Endometrial microvascular endothelial cells (primary cell): Measurements from ENCODE around the gene TPP2. TPM values are rescaled to one million over a fixed set of nuclear protein-coding genes. Genes with fewer than 3 reads are reported as not detected.

Source experiments
- in situ Hi-C: cut with HindIII; loops from 2 replicates; pipeline ENCODE4 v1.10.0; 2017; ENCODE audit warnings: low sequenced_read_pairs, low pct_unique_long_range_greater_than_20kb; ENCODE audit errors: inconsistent ontology term
- total RNA-seq: library from RNA; depleted of rRNA; stranded (reverse); fragments of >200 nt; gene quantifications from one replicate; pipeline ENCODE4 v1.2.3, GENCODE V29; 2015; ENCODE audit errors: inconsistent ontology term

TPP2 gene
- total RNA-seq, 1 donor from 2014 or later = 33.5 TPM

DNA sequence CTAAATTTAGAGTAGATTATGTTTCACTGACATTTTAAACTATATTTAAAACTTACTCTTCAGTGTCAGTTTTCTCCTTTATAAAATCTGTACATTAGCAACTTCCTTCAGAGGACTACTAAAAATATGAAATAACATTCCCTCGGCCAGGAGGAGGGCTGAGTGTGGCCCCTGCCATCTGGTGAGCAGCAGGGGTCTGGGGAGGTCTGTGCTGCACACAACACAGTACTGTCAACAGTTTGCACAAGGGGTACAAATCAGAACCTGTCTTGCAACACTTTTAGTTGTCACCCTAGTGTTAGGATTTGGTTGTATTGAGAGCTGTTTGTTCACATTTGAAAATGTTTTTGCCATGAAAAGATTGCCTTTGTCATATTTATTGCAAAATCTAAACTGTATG is 48.9 kb downstream of the TPP2 start:
- in situ Hi-C loops = no loop called here

DNA sequence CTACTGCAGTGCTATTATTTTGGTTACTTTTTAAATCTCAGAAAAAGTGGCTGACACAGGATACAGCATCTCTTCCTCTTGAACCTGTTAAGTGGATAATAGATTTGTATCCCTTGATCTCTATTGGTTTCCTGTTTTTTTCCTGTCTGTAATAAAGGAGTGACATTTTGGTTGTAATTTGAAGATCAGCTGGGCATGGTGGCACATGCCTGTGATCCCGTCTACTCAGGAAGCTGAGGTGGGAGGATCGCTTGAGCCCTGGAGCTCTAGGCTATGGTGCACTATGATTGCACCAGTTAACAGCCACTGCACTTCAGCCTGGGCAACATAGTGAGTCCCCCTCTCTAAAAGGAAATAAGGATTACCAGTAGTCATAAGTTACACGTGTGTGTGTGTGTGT is 51.3 kb downstream of the TPP2 start:
- in situ Hi-C loops = no loop called here

DNA sequence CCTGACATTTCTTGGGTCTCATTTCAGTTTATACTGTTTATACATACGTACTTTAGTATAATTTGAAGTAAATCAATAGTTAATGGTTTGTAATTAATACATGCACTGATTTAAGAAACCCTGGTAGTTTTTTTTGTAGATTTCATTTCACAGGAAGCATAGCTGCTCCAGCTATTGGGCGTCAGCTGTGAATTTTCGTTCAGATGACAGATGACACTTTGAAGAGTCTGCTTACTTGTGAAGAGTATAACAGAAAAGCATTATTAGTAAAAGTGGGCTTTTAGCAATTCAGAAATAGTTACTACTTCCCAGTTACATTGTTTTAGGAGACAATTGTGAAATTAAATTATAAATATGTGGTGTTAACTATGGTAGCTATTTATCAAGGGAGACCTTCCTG is 53.7 kb downstream of the TPP2 start:
- in situ Hi-C loops = no loop called here

DNA sequence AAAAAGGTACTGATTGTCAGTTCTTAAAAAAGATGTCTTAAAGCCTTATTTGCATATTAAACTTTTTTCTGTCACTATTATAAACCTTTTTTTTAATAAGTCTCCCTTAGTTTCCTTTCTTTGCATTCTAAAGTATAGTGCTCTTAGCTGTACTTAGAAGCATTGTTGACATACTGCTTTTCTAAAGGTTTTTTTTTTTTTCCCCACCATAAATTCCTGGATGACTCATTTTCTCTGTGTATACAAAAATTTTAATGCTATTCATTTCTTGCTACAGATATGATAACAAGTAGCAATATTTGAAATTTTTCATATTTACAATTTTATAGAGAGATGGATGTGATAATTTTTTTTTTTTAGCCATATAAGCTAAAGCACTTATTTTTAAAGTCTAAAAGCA is 54.6 kb downstream of the TPP2 start:
- in situ Hi-C loops = no loop called here

DNA sequence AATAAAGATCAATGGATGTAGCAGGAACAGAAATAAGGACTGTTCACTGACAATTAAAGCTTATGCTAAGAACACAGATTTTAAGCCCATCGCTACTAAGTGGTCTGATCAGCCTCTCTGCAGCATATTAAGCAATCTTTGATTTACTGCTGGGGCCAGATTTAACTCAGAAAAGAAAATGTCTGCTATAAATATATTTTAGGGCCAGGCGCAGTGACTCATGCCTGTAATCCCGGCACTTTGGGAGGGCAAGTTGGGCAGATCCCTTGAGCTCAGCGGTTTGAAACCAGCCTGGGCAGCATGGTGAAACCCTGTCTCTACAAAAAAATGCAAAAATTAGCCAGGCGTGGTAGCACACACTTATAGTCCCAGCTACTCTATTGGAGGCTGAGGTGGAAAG is 55.1 kb downstream of the TPP2 start:
- in situ Hi-C loops = no loop called here

DNA sequence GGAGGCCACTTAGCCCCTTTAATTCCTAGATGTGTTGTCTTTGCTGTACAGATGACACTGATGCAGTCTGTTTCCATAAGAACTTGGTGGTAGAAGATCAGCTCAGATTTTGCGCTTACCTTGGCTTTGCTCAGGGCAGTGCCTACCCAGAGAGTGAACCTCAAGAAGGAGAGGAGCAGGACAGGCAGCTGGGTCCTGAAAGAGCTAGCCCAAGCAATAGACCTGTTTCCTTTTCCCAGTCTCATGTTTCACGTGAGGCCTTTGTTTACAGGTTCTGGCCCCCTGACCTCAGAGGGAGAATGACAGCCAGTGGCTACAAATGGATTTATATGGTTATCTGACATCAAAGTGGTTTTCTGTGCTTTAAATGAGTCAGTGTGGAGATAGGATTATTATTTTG is 58.0 kb downstream of the TPP2 start:
- in situ Hi-C loops = no loop called here

DNA sequence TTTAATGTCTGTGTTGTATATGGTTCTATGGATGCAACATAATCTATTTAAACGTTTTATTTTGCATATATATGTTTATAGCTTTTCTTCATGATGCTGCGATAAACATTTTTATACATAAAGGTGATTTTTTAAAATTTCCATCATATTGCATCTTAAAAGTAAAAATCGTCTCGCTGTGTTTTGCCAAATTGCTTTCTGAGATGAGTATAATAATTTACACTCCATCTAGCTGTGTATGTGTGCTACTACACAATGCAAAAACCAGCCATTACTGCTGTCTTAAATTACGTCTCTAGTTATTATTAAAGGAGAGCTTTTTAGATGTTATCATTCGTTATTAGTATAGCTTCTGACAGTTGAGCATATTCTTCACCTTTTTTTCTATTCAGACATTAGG is 60.8 kb downstream of the TPP2 start:
- in situ Hi-C loops = no loop called here

DNA sequence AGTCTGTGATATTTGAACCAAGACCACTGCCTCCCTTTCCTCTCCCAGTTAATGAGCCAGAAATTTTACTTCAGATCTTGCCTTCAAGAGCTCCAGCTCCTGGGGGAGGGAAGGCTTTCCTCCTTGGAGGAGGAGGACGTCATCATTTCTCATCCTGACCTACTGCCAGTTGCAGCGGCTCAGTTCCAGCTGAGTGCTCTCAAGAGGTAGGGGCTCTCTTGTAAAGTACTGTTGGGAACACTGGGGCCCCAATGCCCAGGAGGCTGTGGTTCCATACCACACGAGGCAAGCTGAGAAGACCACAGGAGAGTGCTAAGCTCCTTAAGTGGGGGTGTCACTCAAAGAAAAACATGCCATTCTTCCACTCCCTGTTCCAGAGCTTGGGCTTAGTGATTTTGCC is 61.9 kb downstream of the TPP2 start:
- in situ Hi-C loops = no loop called here

DNA sequence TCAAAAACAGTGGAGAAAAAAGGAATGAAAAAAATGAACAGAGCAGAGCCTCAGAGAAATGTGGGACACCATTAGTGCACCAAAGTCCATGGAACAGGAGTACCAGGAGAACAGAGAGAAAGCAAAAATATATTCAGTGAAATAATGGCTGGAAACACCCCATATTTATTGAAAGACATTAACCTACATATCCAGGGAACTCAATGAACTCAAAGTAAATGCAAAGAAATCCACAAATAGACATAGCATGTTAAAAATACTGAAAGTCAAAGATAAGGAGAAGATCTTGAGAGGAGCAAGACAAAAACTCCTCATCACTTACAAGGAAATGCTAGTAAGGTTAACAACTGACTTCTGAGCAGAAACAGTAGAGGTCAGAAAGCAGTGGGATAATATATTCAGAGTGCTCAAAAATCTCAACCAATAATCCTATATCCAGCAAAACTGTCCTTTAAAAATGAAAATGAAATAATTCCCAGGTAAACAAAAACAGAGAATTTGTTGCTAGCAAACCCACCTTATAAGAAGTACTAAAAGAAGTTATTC is 62.5 kb downstream of the TPP2 start:
- in situ Hi-C loops = no loop called here

DNA sequence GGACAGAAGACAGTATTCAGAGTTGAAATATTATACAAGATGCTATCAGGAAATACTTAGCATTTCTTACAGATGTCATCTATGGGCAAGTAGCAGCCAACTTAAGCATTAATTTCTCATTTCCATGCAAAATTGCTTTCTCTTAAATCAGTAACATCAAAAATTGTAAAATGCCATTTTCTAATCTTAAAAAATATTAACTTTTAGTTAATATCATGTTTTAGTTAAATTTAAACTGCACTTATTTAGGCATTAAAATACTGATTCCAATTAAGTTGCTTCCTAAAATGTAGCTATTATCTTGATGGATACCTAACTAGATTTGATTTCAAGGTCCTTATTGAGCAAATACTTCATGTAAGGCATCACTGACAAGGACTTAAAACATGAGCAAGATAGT is 70.2 kb downstream of the TPP2 start:
- in situ Hi-C loops = no loop called here

DNA sequence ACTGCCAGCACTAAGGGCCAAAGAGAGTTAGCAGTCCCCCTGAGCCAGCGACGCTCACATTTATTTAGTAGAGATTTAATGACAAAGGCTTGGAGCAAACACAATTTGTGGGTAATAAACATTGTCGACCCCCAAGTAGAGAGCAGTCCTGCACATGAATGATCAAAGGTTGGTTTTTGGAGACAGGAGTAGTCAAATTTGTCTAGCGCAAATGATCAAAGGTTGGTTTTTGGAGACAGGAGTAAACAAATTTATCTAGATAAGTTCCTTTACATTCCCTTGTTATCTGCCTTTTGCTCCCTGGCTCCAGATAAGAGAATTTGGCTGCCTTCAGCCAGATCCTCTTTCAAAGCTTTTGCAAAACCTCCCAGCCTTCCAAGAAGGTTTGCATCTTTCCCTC is 71.1 kb downstream of the TPP2 start:
- in situ Hi-C loops = no loop called here

DNA sequence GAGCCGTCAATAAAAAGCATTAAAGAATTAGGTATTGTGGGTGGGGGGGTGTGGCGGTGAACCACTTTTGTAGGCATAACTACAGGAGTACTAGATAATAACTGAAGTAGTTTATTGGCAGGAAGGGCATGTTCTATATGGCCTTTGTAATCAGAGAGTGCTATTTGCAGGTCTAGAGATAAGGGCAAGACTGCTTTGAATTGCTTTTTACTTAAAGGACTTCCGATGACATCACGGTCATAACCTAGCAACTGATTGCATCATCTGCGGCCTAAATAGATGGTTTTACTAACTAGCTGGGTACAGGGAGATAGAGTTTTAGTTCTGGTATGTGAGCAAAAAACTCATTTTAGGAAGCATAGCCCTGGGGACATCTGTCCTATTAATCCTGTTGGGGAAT is 73.3 kb downstream of the TPP2 start:
- in situ Hi-C loops = no loop called here

DNA sequence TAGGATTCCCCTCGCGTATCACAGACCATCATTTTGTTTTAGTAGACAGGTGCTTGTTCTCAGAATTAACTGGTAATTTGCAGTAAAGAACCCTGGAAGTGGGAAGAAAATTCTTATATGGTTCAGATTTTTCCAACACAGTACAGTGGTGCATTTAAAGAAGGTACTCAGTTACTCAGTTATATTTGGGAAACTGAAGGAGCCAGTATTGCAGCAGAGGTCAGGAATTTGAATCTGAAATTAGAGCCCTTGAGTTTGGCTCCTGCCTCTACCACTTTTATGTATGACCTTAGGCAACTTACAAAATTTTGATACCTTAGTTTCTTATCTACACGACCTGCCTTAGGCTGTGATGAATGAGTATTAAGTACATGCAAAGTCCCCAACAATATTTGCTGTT is 78.3 kb downstream of the TPP2 start:
- in situ Hi-C loops = no loop called here

DNA sequence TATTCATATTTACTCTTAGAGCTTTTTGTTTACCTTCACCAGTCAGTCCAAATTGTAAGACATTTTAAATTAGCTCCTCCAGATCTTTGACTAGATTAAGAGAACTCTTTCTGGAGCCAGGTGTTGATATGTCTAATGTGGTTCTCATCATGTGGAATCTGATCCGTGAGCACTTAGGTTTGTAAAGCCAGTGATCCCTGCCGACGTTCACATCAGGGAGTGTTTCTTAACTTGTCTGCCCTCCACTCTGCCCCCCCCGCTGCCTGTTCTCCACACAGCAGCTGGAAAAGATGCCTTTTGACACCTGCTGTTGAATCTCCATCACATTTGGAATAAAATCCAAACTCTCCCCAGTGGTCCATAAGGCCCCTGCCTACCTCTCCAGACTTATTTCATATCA is 80.3 kb downstream of the TPP2 start:
- in situ Hi-C loops = no loop called here

DNA sequence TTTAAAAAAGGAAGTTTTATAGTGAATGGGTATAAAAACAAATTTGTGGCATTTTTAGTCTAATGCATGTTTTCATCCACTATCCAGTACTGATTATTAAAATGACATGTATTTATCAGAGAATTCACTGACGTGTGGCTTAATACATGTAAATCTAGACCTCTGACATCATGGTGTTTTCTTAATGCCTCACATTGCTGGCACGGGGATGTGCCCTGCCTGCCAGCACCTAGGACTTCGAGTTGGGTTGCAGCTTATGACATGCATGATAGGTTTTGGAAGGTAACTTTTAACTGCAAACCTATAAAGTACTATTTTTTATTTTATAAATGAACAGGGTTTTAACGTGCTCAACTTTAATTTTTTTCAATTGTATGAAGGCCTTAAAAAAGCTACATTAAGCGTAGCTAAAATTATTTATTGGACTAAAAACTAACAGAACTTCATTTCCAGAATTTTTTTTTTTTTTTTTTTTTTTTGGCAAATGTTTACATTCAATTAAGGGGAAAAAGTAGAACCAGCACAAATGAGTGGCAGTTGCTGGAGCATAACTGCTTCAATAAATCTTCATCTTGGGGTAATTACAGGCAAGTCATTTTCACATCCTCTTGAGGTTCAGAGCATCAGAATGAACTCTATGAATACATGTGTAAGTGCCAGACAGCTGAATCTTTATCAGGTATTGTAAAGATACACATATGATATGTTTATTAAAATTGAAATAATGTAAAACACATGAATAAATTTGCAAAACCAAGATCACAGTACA is 81.7 kb downstream of the TPP2 start:
- in situ Hi-C loops = no loop called here

DNA sequence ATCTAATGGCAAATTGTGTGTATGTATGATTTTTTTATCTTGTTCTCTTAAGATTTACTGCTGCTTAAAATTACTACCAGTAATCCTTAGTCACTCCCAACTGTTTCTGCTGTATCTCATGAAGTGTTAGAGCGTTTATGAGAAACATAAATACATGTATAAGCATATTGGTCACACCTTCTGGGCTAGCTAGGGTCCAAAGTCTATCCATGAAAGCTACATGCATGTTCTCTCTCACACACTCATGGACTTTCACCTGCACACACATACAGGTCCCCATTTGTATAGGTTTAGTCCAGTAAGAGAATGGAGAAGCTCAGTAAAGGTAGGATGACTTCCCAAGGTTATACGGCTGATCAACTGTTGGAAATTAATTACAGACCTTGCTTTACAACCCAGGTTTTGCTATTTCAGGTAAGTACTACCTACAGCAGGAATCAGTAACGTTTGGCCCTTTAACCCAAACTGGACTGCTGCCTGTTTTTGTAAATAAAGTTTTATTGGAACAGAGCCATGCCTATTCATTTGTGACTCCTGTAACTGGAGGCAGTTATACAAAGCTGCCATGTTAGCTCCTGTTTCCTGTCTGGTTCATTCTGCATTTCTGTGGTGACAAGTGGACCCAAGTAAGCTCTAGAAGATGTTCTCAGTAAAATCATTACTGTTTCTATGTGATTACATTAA is 82.8 kb downstream of the TPP2 start:
- in situ Hi-C loops = no loop called here

DNA sequence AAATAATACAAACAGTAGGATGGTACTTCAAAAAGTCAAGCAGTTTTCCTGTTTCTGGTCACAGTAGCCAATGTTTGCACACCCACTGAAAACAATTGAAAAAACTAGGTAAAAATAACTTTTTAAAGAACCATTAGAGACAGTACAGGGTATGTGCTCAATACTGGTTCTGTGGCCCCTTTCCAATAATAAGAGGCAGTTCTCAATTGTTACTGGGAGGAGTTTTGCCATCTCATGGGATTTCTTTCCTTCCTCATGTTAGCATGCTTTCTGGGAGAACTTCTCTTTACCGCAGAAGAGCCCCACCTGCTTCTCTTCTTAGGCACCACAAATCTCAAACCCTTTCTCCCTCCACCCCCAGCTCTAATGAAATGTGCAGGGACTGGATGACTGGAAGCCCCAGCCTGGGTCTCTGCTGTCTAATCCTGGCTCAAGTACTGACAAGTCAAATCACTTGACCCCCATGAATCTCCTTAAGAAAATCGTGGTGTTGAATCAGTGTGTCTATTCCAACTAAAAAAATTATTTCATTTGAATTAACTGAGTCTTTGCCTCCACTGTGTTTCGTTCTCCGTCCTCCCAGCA is 83.4 kb downstream of the TPP2 start:
- in situ Hi-C loops = no loop called here

DNA sequence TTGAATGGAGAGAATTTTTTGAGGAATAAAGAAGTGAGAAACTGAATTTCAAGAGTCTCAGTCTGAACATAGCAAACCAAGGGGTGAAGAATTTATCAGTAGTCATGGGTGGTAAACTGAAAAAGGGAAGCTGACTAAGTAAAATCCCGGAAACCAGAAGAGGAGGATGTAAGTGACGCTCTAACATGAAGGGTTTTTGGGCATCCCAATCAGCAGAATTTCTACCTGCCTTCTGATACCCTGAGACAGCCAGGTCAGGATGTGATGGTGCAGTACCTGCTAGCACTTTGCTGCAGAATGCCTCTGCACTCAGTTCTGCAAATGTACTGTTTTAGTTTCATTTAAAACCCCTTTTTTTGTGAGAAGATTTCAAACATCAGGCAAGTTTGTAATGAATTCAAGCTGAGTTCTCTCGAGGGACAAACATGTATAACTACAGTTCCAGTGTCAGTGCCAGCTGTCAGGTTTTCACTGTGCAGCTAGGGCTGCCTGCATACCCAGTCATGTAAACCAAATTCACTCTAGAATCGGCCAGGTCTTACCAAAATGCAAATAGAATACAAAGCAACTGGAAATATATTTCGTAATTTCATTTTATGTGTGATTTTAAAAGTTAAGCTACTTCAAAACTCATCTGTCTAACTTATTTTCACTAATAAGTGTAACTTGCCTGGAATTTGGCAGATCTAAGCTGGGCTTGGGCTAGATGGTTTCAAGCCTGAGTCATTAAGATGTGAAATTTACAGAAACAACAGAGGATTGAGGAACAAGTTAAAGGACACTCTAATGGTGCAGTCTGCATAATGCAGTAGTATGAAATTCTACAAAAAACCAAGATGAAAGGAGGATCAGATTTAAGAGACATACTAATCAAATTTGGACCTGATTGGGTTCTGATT is 84.3 kb downstream of the TPP2 start:
- in situ Hi-C loops = no loop called here

DNA sequence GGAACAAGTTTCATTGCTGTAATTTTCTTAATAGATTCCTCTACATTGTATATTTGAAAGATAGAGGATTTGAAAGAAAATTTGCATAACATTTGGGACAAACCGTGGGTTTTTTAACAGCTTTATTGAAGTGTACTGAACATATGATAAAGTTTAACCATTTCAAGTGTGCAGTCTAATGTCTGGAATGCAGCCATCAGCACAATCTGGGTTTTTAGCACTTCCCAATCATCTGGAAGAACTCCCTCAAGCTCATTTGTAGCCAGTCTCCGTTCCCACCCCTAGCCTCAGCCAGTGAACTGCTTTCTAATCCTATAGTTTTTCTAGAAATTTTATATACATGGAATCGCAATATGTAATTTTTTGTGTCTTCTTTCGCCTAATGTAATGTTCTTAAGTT is 85.4 kb downstream of the TPP2 start:
- in situ Hi-C loops = no loop called here
